Gastroesophageal sphincter (tissue), 3 donors: ENCODE results near the gene PALD1.

Experiments used
- EP300 ChIP-seq: sonication (generic); formaldehyde crosslinking; IDR thresholded peaks from one replicate; pipeline ENCODE4 v1.6.1; 2017; ENCODE audit warnings: antibody characterized with exemption, mild to moderate bottlenecking
- POLR2A ChIP-seq, 2 donors: fragments of 450-650 bp; IDR thresholded peaks; one replicate each; pipeline ENCODE4 v1.6.1; 2017; ENCODE audit warnings: antibody characterized with exemption in 2 of 2, mild to moderate bottlenecking in 2 of 2, moderate library complexity in 1 of 2
- POLR2AphosphoS5 ChIP-seq: sonication (generic); formaldehyde crosslinking; IDR thresholded peaks from one replicate; pipeline ENCODE4 v1.6.1; 2017; ENCODE audit warnings: antibody characterized with exemption
- TF ChIP-seq, protein P1 (sequence below), 4 experiments: fragments of 200-600 bp in 2 of 4; fragments of 450-650 bp in 2 of 4; sonication (generic) in 1 of 4; IDR thresholded peaks; one replicate each; pipeline ENCODE4 v1.5.1; 2017 to 2019; ENCODE audit warnings: antibody characterized with exemption in 4 of 4, mild to moderate bottlenecking in 2 of 4, moderate library complexity in 2 of 4

DNA sequence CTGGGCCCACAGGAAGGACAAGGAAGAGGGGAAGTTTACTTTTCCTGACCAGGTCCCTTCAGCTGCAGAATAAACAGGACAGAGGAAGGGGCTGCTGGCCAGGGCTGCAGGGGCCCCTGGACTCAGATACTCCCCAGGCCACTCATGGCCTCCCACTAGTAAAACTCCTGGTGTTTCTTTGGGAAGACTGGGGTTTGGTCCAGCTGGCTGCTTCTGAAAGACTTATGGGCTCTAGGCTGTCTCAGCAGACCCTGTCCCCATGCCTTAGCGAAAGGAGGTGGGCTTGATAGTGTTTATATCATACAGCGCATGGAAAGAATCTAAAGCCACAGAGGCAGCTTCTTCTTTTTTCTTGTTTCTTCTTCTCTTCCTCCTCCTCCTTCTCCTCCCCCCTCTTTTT lies 56.4 kb downstream of the PALD1 start:
- TF ChIP-seq, protein P1, sequence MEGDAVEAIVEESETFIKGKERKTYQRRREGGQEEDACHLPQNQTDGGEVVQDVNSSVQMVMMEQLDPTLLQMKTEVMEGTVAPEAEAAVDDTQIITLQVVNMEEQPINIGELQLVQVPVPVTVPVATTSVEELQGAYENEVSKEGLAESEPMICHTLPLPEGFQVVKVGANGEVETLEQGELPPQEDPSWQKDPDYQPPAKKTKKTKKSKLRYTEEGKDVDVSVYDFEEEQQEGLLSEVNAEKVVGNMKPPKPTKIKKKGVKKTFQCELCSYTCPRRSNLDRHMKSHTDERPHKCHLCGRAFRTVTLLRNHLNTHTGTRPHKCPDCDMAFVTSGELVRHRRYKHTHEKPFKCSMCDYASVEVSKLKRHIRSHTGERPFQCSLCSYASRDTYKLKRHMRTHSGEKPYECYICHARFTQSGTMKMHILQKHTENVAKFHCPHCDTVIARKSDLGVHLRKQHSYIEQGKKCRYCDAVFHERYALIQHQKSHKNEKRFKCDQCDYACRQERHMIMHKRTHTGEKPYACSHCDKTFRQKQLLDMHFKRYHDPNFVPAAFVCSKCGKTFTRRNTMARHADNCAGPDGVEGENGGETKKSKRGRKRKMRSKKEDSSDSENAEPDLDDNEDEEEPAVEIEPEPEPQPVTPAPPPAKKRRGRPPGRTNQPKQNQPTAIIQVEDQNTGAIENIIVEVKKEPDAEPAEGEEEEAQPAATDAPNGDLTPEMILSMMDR (IDR thresholded peaks at IDR 0.05), result no peak
- TF ChIP-seq POLR2A (IDR thresholded peaks at IDR 0.05), result no peak
- no peak for TF ChIP-seq POLR2AphosphoS5
- no peak for TF ChIP-seq EP300
